Measurements from ENCODE around the gene LRIT1. TPM values are rescaled to one million over a fixed set of nuclear protein-coding genes. Genes with fewer than 3 reads are reported as not detected.

The LRIT1 gene
- total and polyA plus RNA-seq, 2 donors (not counting 3 experiments of a cell fraction or from before 2014, with no cell fraction given) = not detected

DNA sequence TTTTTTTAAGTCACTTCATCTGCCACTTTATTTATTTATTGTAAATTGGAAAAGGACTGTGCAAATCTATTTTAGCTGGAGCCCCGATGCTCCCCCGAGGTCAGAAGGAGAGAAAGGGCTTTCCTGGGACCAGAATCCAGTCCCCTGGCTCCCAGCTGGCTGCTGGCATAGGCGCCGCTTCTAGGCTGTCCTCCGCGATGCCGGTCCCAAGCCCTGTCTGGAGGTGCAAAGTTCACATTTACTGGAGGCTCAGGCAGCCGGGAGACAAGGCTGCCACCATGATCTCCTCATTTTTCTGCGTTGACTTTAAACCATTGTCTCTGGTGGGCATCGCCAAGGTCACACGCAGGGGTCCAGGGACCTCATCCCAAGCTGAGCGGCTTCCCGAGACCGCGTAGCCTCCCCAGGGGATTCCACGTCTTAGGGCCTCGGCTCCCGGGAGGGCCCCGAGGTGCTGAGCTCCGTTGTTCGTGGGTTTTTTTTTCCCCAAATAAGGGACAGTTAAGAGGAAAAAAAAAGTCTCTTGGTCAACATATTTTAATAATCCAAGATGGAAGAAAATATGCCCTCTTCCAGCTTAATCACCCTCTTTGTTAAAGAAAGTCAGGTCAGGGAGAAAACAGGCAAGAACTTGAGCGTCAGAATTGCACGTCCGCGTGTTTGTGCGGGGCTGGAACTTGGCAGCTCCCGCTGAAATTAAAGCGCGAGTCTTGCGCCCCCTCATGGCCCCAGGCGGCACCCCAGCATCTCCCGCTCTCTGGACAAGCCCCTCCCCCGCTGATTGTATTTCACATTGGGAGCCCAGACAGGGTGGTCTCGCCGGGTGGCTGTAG is 15.4 kb upstream of the LRIT1 start:
- H3K27ac ChIP-seq (ENCODE audit: insufficient read depth, low read depth, low read length) = no peak overlapping the region
- CTCF ChIA-PET = interaction anchor here (0.6 to 2.0 kb wide), 14 partner anchors 8 to 284 kb away, joined by 3 to 16 read pairs (median 4); partner anchors contain the start of genes CCSER2 and RGR

More for the DNA sequence above, 15.4 kb upstream of the LRIT1 start:
- Histone ChIP-seq H3K79me2 (ENCODE audit: control insufficient read depth, insufficient read depth, low read length) (no peaks in the 10 kb centered on the region), H3K36me3 (ENCODE audit: control insufficient read depth in 2 of 2, extremely low read depth in 1 of 2, insufficient read depth in 2 of 2, low read length in 2 of 2) (no peaks in the 10 kb centered on the region), H3K4me3 (replicated peaks in 1 of 3; ENCODE audit: insufficient read depth in 1 of 3, low read depth in 1 of 3, low read length in 3 of 3) (no peak overlapping the region), H4K20me1 (replicated peaks; ENCODE audit: control insufficient read depth, extremely low read depth, insufficient read depth, low read length) (no peaks in the 10 kb centered on the region), H2AFZ (ENCODE audit: low read depth, low read length) (peak overlapping the region; percentile 42), H3K9me3 (replicated peaks; ENCODE audit: control insufficient read depth, insufficient read depth, low read length) (no peaks in the 10 kb centered on the region), H3K4me1 (ENCODE audit: control insufficient read depth, extremely low read depth, insufficient read depth, low read length) (no peaks in the 10 kb centered on the region), H3K4me2 (ENCODE audit: insufficient read depth, low read length) (no peak overlapping the region), H3K9me1 (replicated peaks; ENCODE audit: control insufficient read depth, extremely low read depth, insufficient read depth, low read length) (no peaks in the 10 kb centered on the region), H3K9ac (replicated peaks; ENCODE audit: extremely low read depth, insufficient read depth, low read length) (no peak overlapping the region), H3K27me3 (ENCODE audit: control insufficient read depth in 2 of 2, insufficient read depth in 2 of 2, low read length in 2 of 2) (peaks cover 4 to 7% of the 10 kb centered on the region in 2 experiments)
- DNase-seq (ENCODE audit: low read depth, low spot score) = peak; percentile 46
- intact Hi-C loops (cut with micrococcal nuclease) (no loop called here), dilution Hi-C loops (cut with MboI; ENCODE audit: extremely low pct_ligation_motif_present, low sequenced_read_pairs) (no loop called here)
- peak; percentile 69 to 84 for TF ChIP-seq CTCF (IDR thresholded peaks at IDR 0.05; ENCODE audit: extremely low read depth in 1 of 2, insufficient read depth in 1 of 2, low read depth in 1 of 2, low read length in 2 of 2)
- TF ChIP-seq JUN (IDR thresholded peaks at IDR 0.05; ENCODE audit: borderline replicate concordance, insufficient read depth, insufficient read length, low read depth) = no peak
- peak; percentile 65 for FAIRE-seq
- POLR2A ChIA-PET = no interaction called here
- no TSS peak for BruUV-seq (replicated peaks)
